H9 (cell line): ENCODE results near the gene DHCR24. TPM values are rescaled to one million over a fixed set of nuclear protein-coding genes. Genes with fewer than 3 reads are reported as not detected.
"Not testable (repeated sequence)": the region's sequence is repeated elsewhere in the genome, so short reads cannot be mapped to it uniquely, and the experiment has no call there.

ENCODE experiments used
- DNase-seq: peaks from one replicate; pipeline ENCODE4 v3.0.0-alpha.2; 2017
- H2AFZ ChIP-seq: one replicate; pipeline ENCODE4 v1.6.1; 2013; ENCODE audit warnings: mild to moderate bottlenecking, low read length, control low read depth, moderate library complexity
- H2AK5ac ChIP-seq: 2 replicates; pipeline ENCODE4 v1.6.1; 2013; ENCODE audit warnings: low read length, control low read depth, mixed read lengths; ENCODE audit not compliant: insufficient read length
- H2BK120ac ChIP-seq: one replicate; pipeline ENCODE4 v1.6.1; 2013; ENCODE audit warnings: low read depth, mild to moderate bottlenecking, low read length, control low read depth, inconsistent platforms; ENCODE audit not compliant: poor library complexity, severe bottlenecking
- H2BK12ac ChIP-seq: 2 replicates; pipeline ENCODE4 v1.6.1; 2013; ENCODE audit warnings: low read length, control low read depth, mixed read lengths, low read depth; ENCODE audit not compliant: insufficient read length
- H2BK15ac ChIP-seq: 2 replicates; pipeline ENCODE4 v1.6.1; 2013; ENCODE audit warnings: low read depth, low read length, control low read depth
- H2BK20ac ChIP-seq: one replicate; pipeline ENCODE4 v1.6.1; 2013; ENCODE audit warnings: low read depth, mild to moderate bottlenecking, low read length, control low read depth, inconsistent platforms; ENCODE audit not compliant: poor library complexity, severe bottlenecking
- H2BK5ac ChIP-seq: 2 replicates; pipeline ENCODE4 v1.6.1; 2013; ENCODE audit warnings: low read length, control low read depth, mixed read lengths; ENCODE audit not compliant: insufficient read length
- H3K14ac ChIP-seq: 2 replicates; pipeline ENCODE4 v1.6.1; 2013; ENCODE audit warnings: low read length, control low read depth; ENCODE audit not compliant: insufficient read depth
- H3K18ac ChIP-seq: 2 replicates; pipeline ENCODE4 v1.6.1; 2013; ENCODE audit warnings: low read depth, mild to moderate bottlenecking, mixed read lengths, low read length, control low read depth; ENCODE audit not compliant: insufficient read length
- H3K23ac ChIP-seq: 2 replicates; pipeline ENCODE4 v1.6.1; 2013; ENCODE audit warnings: low read length, control low read depth, mixed read lengths, low read depth; ENCODE audit not compliant: insufficient read length
- H3K23me2 ChIP-seq: 2 replicates; pipeline ENCODE4 v1.6.1; 2013; ENCODE audit warnings: low read depth, mild to moderate bottlenecking, mixed read lengths, low read length, control low read depth; ENCODE audit not compliant: insufficient read length, poor library complexity, severe bottlenecking
- H3K27ac ChIP-seq: 2 replicates; pipeline ENCODE4 v1.5.1; 2013; ENCODE audit warnings: low read length, control low read depth, mixed read lengths, low read depth; ENCODE audit not compliant: insufficient read length
- H3K27me3 ChIP-seq: 2 replicates; pipeline ENCODE4 v1.6.1; 2013; ENCODE audit warnings: low read length, control low read depth, inconsistent platforms; ENCODE audit not compliant: insufficient read depth
- H3K4ac ChIP-seq: 2 replicates; pipeline ENCODE4 v1.6.1; 2013; ENCODE audit warnings: low read depth, mild to moderate bottlenecking, control low read depth, inconsistent platforms, low read length, moderate library complexity
- H3K4me1 ChIP-seq: 2 replicates; pipeline ENCODE4 v1.6.1; 2013; ENCODE audit warnings: low read length, control low read depth, inconsistent platforms; ENCODE audit not compliant: insufficient read depth
- H3K4me2 ChIP-seq: 2 replicates; pipeline ENCODE4 v1.6.1; 2013; ENCODE audit warnings: low read length, control low read depth, mixed read lengths; ENCODE audit not compliant: insufficient read length, insufficient read depth
- H3K56ac ChIP-seq: 2 replicates; pipeline ENCODE4 v1.6.1; 2013; ENCODE audit warnings: low read depth, mild to moderate bottlenecking, mixed read lengths, low read length, control low read depth; ENCODE audit not compliant: insufficient read length
- H3K79me1 ChIP-seq: 2 replicates; pipeline ENCODE4 v1.6.1; 2013; ENCODE audit warnings: low read depth, mild to moderate bottlenecking, moderate library complexity, low read length, control low read depth, inconsistent platforms; ENCODE audit not compliant: insufficient read depth, poor library complexity, severe bottlenecking
- H3K79me2 ChIP-seq: 2 replicates; pipeline ENCODE4 v1.6.1; 2013; ENCODE audit warnings: low read length, control low read depth, inconsistent platforms; ENCODE audit not compliant: insufficient read depth
- H3K9ac ChIP-seq: 2 replicates; pipeline ENCODE4 v1.6.1; 2013; ENCODE audit warnings: low read length, control low read depth, mixed read lengths; ENCODE audit not compliant: insufficient read length; ENCODE audit errors: extremely low read depth
- H3K9me3 ChIP-seq: one replicate; pipeline ENCODE4 v1.6.1; 2013; ENCODE audit warnings: low read depth, low read length, inconsistent platforms; ENCODE audit not compliant: control insufficient read depth
- H3T11ph ChIP-seq: one replicate; pipeline ENCODE4 v1.6.1; 2013; ENCODE audit warnings: mild to moderate bottlenecking, low read length, control low read depth, inconsistent platforms
- H4K20me1 ChIP-seq: one replicate; pipeline ENCODE4 v1.6.1; 2013; ENCODE audit not compliant: control insufficient read depth, insufficient read length, insufficient read depth
- H4K5ac ChIP-seq: 2 replicates; pipeline ENCODE4 v1.6.1; 2013; ENCODE audit warnings: low read depth, mild to moderate bottlenecking, mixed read lengths, low read length, control low read depth; ENCODE audit not compliant: insufficient read length
- H4K8ac ChIP-seq: replicated peaks from 2 replicates; pipeline ENCODE4 v1.6.1; 2013; ENCODE audit warnings: low read length, control low read depth, mixed read lengths, low read depth; ENCODE audit not compliant: insufficient read length
- H4K91ac ChIP-seq: 2 replicates; pipeline ENCODE4 v1.6.1; 2013; ENCODE audit warnings: low read depth, mild to moderate bottlenecking, moderate library complexity, mixed read lengths, low read length, control low read depth; ENCODE audit not compliant: insufficient read length
- H3K27ac Mint-ChIP-seq, 3 experiments: 2 replicates in 2 of 3; 3 replicates in 1 of 3; pipeline ENCODE4 v1.8.0; 2020 to 2021; ENCODE audit warnings: mixed read lengths in 3 of 3, mild to moderate bottlenecking in 1 of 3, moderate library complexity in 1 of 3
- H3K27me3 Mint-ChIP-seq: 2 replicates; pipeline ENCODE4 v1.8.0; 2021; ENCODE audit warnings: low read depth, mild to moderate bottlenecking, moderate library complexity, mixed read lengths
- H3K36me3 Mint-ChIP-seq, 3 experiments: 2 replicates in 2 of 3; 3 replicates in 1 of 3; pipeline ENCODE4 v1.8.0; 2020 to 2021; ENCODE audit warnings: low read depth in 3 of 3, mixed read lengths in 3 of 3; ENCODE audit not compliant: insufficient read depth in 1 of 3
- H3K4me1 Mint-ChIP-seq, 2 experiments: 2 replicates each; pipeline ENCODE4 v1.8.0; 2020; ENCODE audit warnings: mixed read lengths in 2 of 2
- H3K4me3 Mint-ChIP-seq, 2 experiments: 2 replicates in 1 of 2; 3 replicates in 1 of 2; pipeline ENCODE4 v1.8.0; 2020 to 2021; ENCODE audit warnings: mild to moderate bottlenecking in 2 of 2, mixed read lengths in 2 of 2, moderate library complexity in 1 of 2
- H3K9me3 Mint-ChIP-seq, 2 experiments: 2 replicates in 1 of 2; 3 replicates in 1 of 2; pipeline ENCODE4 v1.8.0; 2020; ENCODE audit warnings: mild to moderate bottlenecking in 2 of 2, mixed read lengths in 2 of 2, moderate library complexity in 1 of 2
- CTCF ChIP-seq: fragments of 200-600 bp; sonication (generic); conservative IDR thresholded peaks from 3 replicates; pipeline ENCODE4 v1.8.0; 2021; ENCODE audit warnings: antibody characterized with exemption, mild to moderate bottlenecking
- WGBS: extraction: QIAGEN DNeasy Blood & Tissue Kit; methylation state at CpG from one replicate; pipeline ENCODE4 v1.1.7; 2013; ENCODE audit warnings: missing lambda C conversion rate, low lambda C conversion rate, mixed read lengths; ENCODE audit not compliant: insufficient read length; ENCODE audit errors: extremely low coverage; 5-methylcytosine and 5-hydroxymethylcytosine counted together
- total RNA-seq: library from RNA; stranded (reverse); gene quantifications from 2 replicates; pipeline ENCODE4 v1.2.1, GENCODE V29; 2021

DHCR24 gene
- total RNA-seq, 1 experiment from 2014 or later = 318 TPM

- Histone ChIP-seq H4K91ac (no peak overlapping the region), H3K9ac (no peak overlapping the region), H3K79me2 (no peaks in the 10 kb centered on the region), H3K14ac (no peak overlapping the region), H3K4ac (no peak overlapping the region), H2BK12ac (no peak overlapping the region), H4K8ac (no peak overlapping the region), H3K4me2 (no peak overlapping the region), H4K20me1 (no peaks in the 10 kb centered on the region), H4K5ac (no peak overlapping the region), H3K27ac (no peak overlapping the region), H3K9me3 (no peaks in the 10 kb centered on the region), H3K18ac (no peak overlapping the region), H2BK15ac (no peak overlapping the region), H3K79me1 (no peaks in the 10 kb centered on the region), H3K23ac (no peak overlapping the region), H2AK5ac (no peak overlapping the region), H3K56ac (no peak overlapping the region), H3T11ph (no peak overlapping the region), H2BK5ac (no peak overlapping the region), H2BK20ac (no peak overlapping the region), H3K23me2 (no peaks in the 10 kb centered on the region), H3K27me3 (no peaks in the 10 kb centered on the region), H3K4me1 (peaks cover 4% of the 10 kb centered on the region; the same call in 1 of the 2 replicates), H2BK120ac (no peak overlapping the region), H2AFZ (no peak overlapping the region)
- Mint-ChIP-seq H3K27me3 (0 out of 2 replicates have a peak, but pooled peaks cover 2% of the 10 kb centered on the region), H3K27ac (no peak overlapping the region), H3K4me1 (peaks cover 21 to 27% of the 10 kb centered on the region in 2 experiments), H3K9me3 (peaks cover 27% of the 10 kb centered on the region in 2 experiments), H3K4me3 (no peak overlapping the region), H3K36me3 (peaks cover 8 to 17% (median 9%) of the 10 kb centered on the region in 3 experiments)
- no peak for DNase-seq
- TF ChIP-seq CTCF = no peak
These were observed 47.9 kb upstream of the DHCR24 start for GRCh38 chr1:54934869-54935268.

GRCh38 chr1:54934081-54934480 is 47.1 kb upstream of the DHCR24 start:
- H2AK5ac ChIP-seq, H3K4me3 Mint-ChIP-seq, H4K8ac ChIP-seq, H3K9me3 ChIP-seq, H3K9ac ChIP-seq, H2BK15ac ChIP-seq, H3K27ac Mint-ChIP-seq, H3K4me2 ChIP-seq, H2BK20ac ChIP-seq, H3K27me3 Mint-ChIP-seq, H3K27ac ChIP-seq, H3K79me1 ChIP-seq, H2BK5ac ChIP-seq, H4K20me1 ChIP-seq, H4K5ac ChIP-seq, H3T11ph ChIP-seq, H2AFZ ChIP-seq, H3K79me2 ChIP-seq, H3K56ac ChIP-seq, H4K91ac ChIP-seq, H3K4me1 ChIP-seq, H2BK120ac ChIP-seq, H3K23ac ChIP-seq, DNase-seq, H3K27me3 ChIP-seq, H3K14ac ChIP-seq, H3K23me2 ChIP-seq, H2BK12ac ChIP-seq, H3K18ac ChIP-seq, H3K4ac ChIP-seq: not testable (repeated sequence)
- no CpG with 5 or more reads among the region's 6 CpGs for WGBS
- Mint-ChIP-seq H3K4me1 (peaks cover 18 to 19% of the 10 kb centered on the region in 2 experiments), H3K9me3 (peaks cover 27% of the 10 kb centered on the region in 2 experiments), H3K36me3 (peaks cover 8 to 17% (median 9%) of the 10 kb centered on the region in 3 experiments)
